ENCODE results near the gene FNDC3B. TPM values are rescaled to one million over a fixed set of nuclear protein-coding genes. Genes with fewer than 3 reads are reported as not detected.

The FNDC3B gene
- total and polyA plus RNA-seq, 9 of the 15 experiments (the other 6 are each of a cell fraction or from before 2014, with no cell fraction given) = 7.0 to 35.8 (median 16.2) TPM

DNA sequence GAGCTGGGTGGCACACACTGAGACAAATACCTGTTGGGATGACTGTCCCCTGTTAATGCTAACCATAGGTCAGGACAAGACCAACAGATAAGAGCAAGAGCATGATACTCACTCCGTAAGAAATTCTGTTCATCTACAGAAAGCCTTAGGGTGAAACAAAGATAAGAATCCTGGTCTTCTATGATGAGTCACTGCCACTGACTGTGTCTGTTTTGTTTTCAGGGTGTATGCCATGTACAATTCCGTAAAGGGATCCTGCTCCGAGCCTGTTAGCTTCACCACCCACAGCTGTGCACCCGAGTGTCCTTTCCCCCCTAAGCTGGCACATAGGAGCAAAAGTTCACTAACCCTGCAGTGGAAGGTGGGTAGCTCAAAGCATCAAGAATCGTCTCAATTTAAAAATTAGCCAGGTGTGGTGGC lies 267.8 kb downstream of the FNDC3B start (continued):
- no peak for TF ChIP-seq ETV1 (tag; conservative IDR thresholded peaks at IDR 0.05; ENCODE audit: low read depth)
- 0 out of 2 replicates have a peak, but pooled peaks have one; percentile 11 for TF ChIP-seq STAT5A (IDR thresholded peaks at IDR 0.05; ENCODE audit: borderline replicate concordance, low read length)
- peak; percentile 27; the same call in 1 of the 2 replicates for TF ChIP-seq MYNN (IDR thresholded peaks at IDR 0.05)
- no peak for TF ChIP-seq MYNN (CRISPR knock-in tag; IDR thresholded peaks at IDR 0.05)
- no peak for TF ChIP-seq CBFB (CRISPR knock-in tag; IDR thresholded peaks at IDR 0.05)
- TF ChIP-seq TRIM24 (IDR thresholded peaks at IDR 0.05) = peak in 1 of 2 experiments; percentile 40; a peak in 1 of 4 replicates
- TF ChIP-seq ARID1B (IDR thresholded peaks at IDR 0.05) = peak; percentile 85
- no peak for TF ChIP-seq ZNF77 (CRISPR knock-in tag; IDR thresholded peaks at IDR 0.05)
- no peak for TF ChIP-seq SRSF7 (optimal IDR thresholded peaks at IDR 0.05; ENCODE audit: low read depth, low read length)
- no peak for TF ChIP-seq POU5F1 (IDR thresholded peaks at IDR 0.05; ENCODE audit: borderline replicate concordance, low read depth, low read length, partially characterized antibody)
- no peak for TF ChIP-seq TSHZ1 (CRISPR knock-in tag; IDR thresholded peaks at IDR 0.05)
- TF ChIP-seq U2AF2 (optimal IDR thresholded peaks at IDR 0.05; ENCODE audit: low read depth, low read length) = no peak
- TF ChIP-seq SOX6 (IDR thresholded peaks at IDR 0.05) = peak; percentile 65
- no peak for TF ChIP-seq SIX5 (IDR thresholded peaks at IDR 0.05; ENCODE audit: borderline replicate concordance in 1 of 2, insufficient read depth in 1 of 2, low read depth in 1 of 2, low read length in 2 of 2)
- TF ChIP-seq HDAC2 (IDR thresholded peaks at IDR 0.05) = 0 out of 2 replicates have a peak, but pooled peaks have one; percentile 34
- TF ChIP-seq ZSCAN29 (IDR thresholded peaks at IDR 0.05) = no peak
- TF ChIP-seq RAD51 (IDR thresholded peaks at IDR 0.05; ENCODE audit: borderline replicate concordance, low read depth) = no peak
- TF ChIP-seq GABPB2 (CRISPR knock-in tag; conservative IDR thresholded peaks at IDR 0.05) = no peak
- no peak for TF ChIP-seq ZNF830 (CRISPR knock-in tag; IDR thresholded peaks at IDR 0.05)
- no peak for TF ChIP-seq FOXK2 (conservative IDR thresholded peaks at IDR 0.05 in 1 of 2, IDR thresholded peaks at IDR 0.05 in 1 of 2; ENCODE audit: low read depth in 2 of 2)
- TF ChIP-seq JUN (IDR thresholded peaks at IDR 0.05; ENCODE audit: borderline replicate concordance, low read depth, low read length) = peak; percentile 82
- no peak for TF ChIP-seq JUN (CRISPR knock-in tag; IDR thresholded peaks at IDR 0.05; ENCODE audit: borderline replicate concordance)
- TF ChIP-seq NR2C2 (CRISPR knock-in tag; IDR thresholded peaks at IDR 0.05) = no peak
- peak; percentile 35; the same call in 1 of the 2 replicates for TF ChIP-seq NR2C2 (tag; IDR thresholded peaks at IDR 0.05)
- no peak for TF ChIP-seq GATAD2A (IDR thresholded peaks at IDR 0.05)
- no peak for TF ChIP-seq MIER1 (IDR thresholded peaks at IDR 0.05; ENCODE audit: low read depth)
- no peak for TF ChIP-seq HNRNPLL (IDR thresholded peaks at IDR 0.05; ENCODE audit: low read depth, low read length, poor library complexity, severe bottlenecking)
- TF ChIP-seq ARHGAP35 (IDR thresholded peaks at IDR 0.05; ENCODE audit: partially characterized antibody) = no peak
- TF ChIP-seq HCFC1 (IDR thresholded peaks at IDR 0.05; ENCODE audit: low read depth, low read length) = no peak
- no peak for TF ChIP-seq SNRNP70 (optimal IDR thresholded peaks at IDR 0.05; ENCODE audit: low read depth, low read length)
- TF ChIP-seq ZNF583 (CRISPR knock-in tag; IDR thresholded peaks at IDR 0.05) = no peak
- no peak for TF ChIP-seq DACH1 (IDR thresholded peaks at IDR 0.05; ENCODE audit: partially characterized antibody)
- no peak for TF ChIP-seq NFXL1 (CRISPR knock-in tag; IDR thresholded peaks at IDR 0.05)
